Liver (tissue), 2 donors: ENCODE results near the gene EGLN1.

Experiments
- YY1 ChIP-seq: IDR thresholded peaks from 2 replicates; pipeline ENCODE4 v1.6.1; 2016; ENCODE audit warnings: antibody characterized with exemption, mild to moderate bottlenecking
- TF ChIP-seq, protein P1 (sequence below): fragments of 150-350 bp; IDR thresholded peaks from 2 replicates; pipeline ENCODE4 v1.5.1; 2017; ENCODE audit warnings: improper control_type of control experiment, low read depth, low read length; ENCODE audit not compliant: missing input control
- donor health status: healthy.

DNA sequence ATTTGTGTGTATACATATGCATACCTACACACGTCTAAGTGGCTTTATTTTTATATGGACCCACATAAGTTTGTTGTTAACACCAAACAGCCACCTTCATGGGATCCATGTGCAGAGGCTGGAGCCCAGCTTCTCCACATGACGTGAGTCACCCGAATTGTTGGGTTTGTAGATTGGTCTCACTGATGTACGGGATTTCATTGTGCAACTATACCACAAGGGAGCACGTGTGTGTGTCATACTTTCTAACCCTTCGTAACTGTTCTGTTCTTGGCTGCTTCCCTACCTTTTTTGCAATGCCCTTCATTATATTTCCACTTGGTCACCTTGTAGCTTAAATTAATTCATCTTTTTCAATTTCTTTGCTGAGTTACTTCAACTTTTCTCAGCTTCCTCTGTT lies 63.0 kb downstream of the EGLN1 start:
- TF ChIP-seq, protein P1, sequence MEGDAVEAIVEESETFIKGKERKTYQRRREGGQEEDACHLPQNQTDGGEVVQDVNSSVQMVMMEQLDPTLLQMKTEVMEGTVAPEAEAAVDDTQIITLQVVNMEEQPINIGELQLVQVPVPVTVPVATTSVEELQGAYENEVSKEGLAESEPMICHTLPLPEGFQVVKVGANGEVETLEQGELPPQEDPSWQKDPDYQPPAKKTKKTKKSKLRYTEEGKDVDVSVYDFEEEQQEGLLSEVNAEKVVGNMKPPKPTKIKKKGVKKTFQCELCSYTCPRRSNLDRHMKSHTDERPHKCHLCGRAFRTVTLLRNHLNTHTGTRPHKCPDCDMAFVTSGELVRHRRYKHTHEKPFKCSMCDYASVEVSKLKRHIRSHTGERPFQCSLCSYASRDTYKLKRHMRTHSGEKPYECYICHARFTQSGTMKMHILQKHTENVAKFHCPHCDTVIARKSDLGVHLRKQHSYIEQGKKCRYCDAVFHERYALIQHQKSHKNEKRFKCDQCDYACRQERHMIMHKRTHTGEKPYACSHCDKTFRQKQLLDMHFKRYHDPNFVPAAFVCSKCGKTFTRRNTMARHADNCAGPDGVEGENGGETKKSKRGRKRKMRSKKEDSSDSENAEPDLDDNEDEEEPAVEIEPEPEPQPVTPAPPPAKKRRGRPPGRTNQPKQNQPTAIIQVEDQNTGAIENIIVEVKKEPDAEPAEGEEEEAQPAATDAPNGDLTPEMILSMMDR, result no peak
- TF ChIP-seq YY1, result no peak
